ENCODE data around the gene COX6A1. TPM values are rescaled to one million over a fixed set of nuclear protein-coding genes. Genes with fewer than 3 reads are reported as not detected.

The COX6A1 gene
- total and polyA plus RNA-seq, 12 donors: 378 to 1,577 (median 688) TPM

GRCh38 chr12:120425797-120426196 is 12.1 kb upstream of the COX6A1 start:
- no peak overlapping the region for H3K27ac ChIP-seq
- 52 to 74% (median 61%) methylated on average over 3 of the region's 3 CpGs for WGBS, 4 donors
- H3K36me3 ChIP-seq (replicated peaks in 1 of 2): no peaks in the 10 kb centered on the region
- intact Hi-C loops (cut with DNase I): no loop called here
- no peak for TF ChIP-seq POLR2A (IDR thresholded peaks at IDR 0.05)
- TF ChIP-seq CTCF (IDR thresholded peaks at IDR 0.05): no peak
- no peak for DNase-seq
- no peaks in the 10 kb centered on the region for H3K4me1 ChIP-seq (replicated peaks in 1 of 2)
- H3K27me3 ChIP-seq: no peaks in the 10 kb centered on the region
- no peaks in the 10 kb centered on the region for H3K9me3 ChIP-seq (replicated peaks in 1 of 3)
- H3K4me3 ChIP-seq: no peak overlapping the region

- no peaks in the 10 kb centered on the region for H3K9me3 ChIP-seq (replicated peaks in 1 of 3)
- no peak for TF ChIP-seq POLR2A (IDR thresholded peaks at IDR 0.05)
- TF ChIP-seq CTCF (IDR thresholded peaks at IDR 0.05): no peak
- 56 to 66% (median 61%) methylated on average over 8 of the region's 8 CpGs for WGBS, 4 donors
- no peak overlapping the region for H3K27ac ChIP-seq
- H3K36me3 ChIP-seq (replicated peaks in 1 of 2): no peaks in the 10 kb centered on the region
- no peak overlapping the region for H3K4me3 ChIP-seq
- no peaks in the 10 kb centered on the region for H3K4me1 ChIP-seq (replicated peaks in 1 of 2)
- no peak for DNase-seq
- H3K27me3 ChIP-seq: no peaks in the 10 kb centered on the region
- intact Hi-C loops (cut with DNase I): no loop called here
Observed at GRCh38 chr12:120428597-120429229, 9.2 kb upstream of the COX6A1 start.

GRCh38 chr12:120429368-120429767 is 8.5 kb upstream of the COX6A1 start:
- Histone ChIP-seq H3K9me3 (replicated peaks in 1 of 3) (no peaks in the 10 kb centered on the region), H3K27ac (no peak overlapping the region), H3K4me3 (no peak overlapping the region), H3K27me3 (no peaks in the 10 kb centered on the region), H3K36me3 (replicated peaks in 1 of 2) (no peaks in the 10 kb centered on the region), H3K4me1 (replicated peaks in 1 of 2) (no peaks in the 10 kb centered on the region)
- 65 to 77% (median 72%) methylated on average over 7 of the region's 7 CpGs for WGBS, 4 donors
- DNase-seq: no peak
- TF ChIP-seq CTCF (IDR thresholded peaks at IDR 0.05): no peak
- no peak for TF ChIP-seq POLR2A (IDR thresholded peaks at IDR 0.05)
- intact Hi-C loops (cut with DNase I): no loop called here

GRCh38 chr12:120432772-120433525 is 5.0 kb upstream of the COX6A1 start:
- H3K27ac ChIP-seq: no peak overlapping the region
- peaks cover 0 to 4% of the 10 kb centered on the region in 2 donors for H3K4me1 ChIP-seq (replicated peaks in 1 of 2)
- H3K4me3 ChIP-seq: no peak overlapping the region
- no peak for TF ChIP-seq CTCF (IDR thresholded peaks at IDR 0.05)
- no peak for TF ChIP-seq POLR2A (IDR thresholded peaks at IDR 0.05)
- no peaks in the 10 kb centered on the region for H3K36me3 ChIP-seq (replicated peaks in 1 of 2)
- no peaks in the 10 kb centered on the region for H3K27me3 ChIP-seq
- 53 to 61% (median 57%) methylated on average over 10 of the region's 10 CpGs for WGBS, 4 donors
- intact Hi-C loops (cut with DNase I): no loop called here
- DNase-seq: no peak
- no peaks in the 10 kb centered on the region for H3K9me3 ChIP-seq (replicated peaks in 1 of 3)
